ENCODE results near the gene EID3. TPM values are rescaled to one million over a fixed set of nuclear protein-coding genes. Genes with fewer than 3 reads are reported as not detected.

Gene EID3
- total and polyA plus RNA-seq, 2 of the 8 experiments (the other 6 are each of a cell fraction or from before 2014, with no cell fraction given), result 1.2 to 2.8 TPM

DNA sequence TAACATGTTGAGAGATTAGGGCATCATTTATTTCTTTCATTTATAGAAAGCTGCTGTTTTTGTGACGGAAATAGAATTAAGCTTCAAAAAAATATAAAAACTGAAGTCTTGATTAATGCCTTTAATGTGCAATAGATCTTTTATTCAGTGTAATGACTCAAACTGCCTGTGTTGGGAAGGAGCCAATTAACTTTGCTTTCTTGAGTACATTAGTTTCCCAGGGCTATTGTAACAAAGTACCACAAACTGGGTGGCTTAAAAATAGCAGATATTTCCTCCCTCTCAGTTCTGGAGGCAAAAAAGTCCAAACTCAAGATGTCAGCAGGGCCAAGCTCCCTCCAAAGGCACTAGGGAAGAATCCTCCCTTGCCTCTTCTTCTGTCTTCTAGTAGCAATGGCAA is 36.6 kb downstream of the EID3 start (continued):
- TF ChIP-seq, protein P1, sequence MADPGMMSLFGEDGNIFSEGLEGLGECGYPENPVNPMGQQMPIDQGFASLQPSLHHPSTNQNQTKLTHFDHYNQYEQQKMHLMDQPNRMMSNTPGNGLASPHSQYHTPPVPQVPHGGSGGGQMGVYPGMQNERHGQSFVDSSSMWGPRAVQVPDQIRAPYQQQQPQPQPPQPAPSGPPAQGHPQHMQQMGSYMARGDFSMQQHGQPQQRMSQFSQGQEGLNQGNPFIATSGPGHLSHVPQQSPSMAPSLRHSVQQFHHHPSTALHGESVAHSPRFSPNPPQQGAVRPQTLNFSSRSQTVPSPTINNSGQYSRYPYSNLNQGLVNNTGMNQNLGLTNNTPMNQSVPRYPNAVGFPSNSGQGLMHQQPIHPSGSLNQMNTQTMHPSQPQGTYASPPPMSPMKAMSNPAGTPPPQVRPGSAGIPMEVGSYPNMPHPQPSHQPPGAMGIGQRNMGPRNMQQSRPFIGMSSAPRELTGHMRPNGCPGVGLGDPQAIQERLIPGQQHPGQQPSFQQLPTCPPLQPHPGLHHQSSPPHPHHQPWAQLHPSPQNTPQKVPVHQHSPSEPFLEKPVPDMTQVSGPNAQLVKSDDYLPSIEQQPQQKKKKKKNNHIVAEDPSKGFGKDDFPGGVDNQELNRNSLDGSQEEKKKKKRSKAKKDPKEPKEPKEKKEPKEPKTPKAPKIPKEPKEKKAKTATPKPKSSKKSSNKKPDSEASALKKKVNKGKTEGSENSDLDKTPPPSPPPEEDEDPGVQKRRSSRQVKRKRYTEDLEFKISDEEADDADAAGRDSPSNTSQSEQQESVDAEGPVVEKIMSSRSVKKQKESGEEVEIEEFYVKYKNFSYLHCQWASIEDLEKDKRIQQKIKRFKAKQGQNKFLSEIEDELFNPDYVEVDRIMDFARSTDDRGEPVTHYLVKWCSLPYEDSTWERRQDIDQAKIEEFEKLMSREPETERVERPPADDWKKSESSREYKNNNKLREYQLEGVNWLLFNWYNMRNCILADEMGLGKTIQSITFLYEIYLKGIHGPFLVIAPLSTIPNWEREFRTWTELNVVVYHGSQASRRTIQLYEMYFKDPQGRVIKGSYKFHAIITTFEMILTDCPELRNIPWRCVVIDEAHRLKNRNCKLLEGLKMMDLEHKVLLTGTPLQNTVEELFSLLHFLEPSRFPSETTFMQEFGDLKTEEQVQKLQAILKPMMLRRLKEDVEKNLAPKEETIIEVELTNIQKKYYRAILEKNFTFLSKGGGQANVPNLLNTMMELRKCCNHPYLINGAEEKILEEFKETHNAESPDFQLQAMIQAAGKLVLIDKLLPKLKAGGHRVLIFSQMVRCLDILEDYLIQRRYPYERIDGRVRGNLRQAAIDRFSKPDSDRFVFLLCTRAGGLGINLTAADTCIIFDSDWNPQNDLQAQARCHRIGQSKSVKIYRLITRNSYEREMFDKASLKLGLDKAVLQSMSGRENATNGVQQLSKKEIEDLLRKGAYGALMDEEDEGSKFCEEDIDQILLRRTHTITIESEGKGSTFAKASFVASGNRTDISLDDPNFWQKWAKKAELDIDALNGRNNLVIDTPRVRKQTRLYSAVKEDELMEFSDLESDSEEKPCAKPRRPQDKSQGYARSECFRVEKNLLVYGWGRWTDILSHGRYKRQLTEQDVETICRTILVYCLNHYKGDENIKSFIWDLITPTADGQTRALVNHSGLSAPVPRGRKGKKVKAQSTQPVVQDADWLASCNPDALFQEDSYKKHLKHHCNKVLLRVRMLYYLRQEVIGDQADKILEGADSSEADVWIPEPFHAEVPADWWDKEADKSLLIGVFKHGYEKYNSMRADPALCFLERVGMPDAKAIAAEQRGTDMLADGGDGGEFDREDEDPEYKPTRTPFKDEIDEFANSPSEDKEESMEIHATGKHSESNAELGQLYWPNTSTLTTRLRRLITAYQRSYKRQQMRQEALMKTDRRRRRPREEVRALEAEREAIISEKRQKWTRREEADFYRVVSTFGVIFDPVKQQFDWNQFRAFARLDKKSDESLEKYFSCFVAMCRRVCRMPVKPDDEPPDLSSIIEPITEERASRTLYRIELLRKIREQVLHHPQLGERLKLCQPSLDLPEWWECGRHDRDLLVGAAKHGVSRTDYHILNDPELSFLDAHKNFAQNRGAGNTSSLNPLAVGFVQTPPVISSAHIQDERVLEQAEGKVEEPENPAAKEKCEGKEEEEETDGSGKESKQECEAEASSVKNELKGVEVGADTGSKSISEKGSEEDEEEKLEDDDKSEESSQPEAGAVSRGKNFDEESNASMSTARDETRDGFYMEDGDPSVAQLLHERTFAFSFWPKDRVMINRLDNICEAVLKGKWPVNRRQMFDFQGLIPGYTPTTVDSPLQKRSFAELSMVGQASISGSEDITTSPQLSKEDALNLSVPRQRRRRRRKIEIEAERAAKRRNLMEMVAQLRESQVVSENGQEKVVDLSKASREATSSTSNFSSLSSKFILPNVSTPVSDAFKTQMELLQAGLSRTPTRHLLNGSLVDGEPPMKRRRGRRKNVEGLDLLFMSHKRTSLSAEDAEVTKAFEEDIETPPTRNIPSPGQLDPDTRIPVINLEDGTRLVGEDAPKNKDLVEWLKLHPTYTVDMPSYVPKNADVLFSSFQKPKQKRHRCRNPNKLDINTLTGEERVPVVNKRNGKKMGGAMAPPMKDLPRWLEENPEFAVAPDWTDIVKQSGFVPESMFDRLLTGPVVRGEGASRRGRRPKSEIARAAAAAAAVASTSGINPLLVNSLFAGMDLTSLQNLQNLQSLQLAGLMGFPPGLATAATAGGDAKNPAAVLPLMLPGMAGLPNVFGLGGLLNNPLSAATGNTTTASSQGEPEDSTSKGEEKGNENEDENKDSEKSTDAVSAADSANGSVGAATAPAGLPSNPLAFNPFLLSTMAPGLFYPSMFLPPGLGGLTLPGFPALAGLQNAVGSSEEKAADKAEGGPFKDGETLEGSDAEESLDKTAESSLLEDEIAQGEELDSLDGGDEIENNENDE (IDR thresholded peaks at IDR 0.05; ENCODE audit: insufficient replicate concordance, low read length), result no peak
- TF ChIP-seq TAF7 (optimal IDR thresholded peaks at IDR 0.05; ENCODE audit: borderline replicate concordance, low read depth, low read length), result no peak
- no peak for TF ChIP-seq KDM1A (IDR thresholded peaks at IDR 0.05; ENCODE audit: borderline replicate concordance, low read length)
- no peak for TF ChIP-seq TCF12 (IDR thresholded peaks at IDR 0.05; ENCODE audit: low read depth, low read length)
- no peak for TF ChIP-seq BCL11A (IDR thresholded peaks at IDR 0.05; ENCODE audit: low read depth in 2 of 2, low read length in 2 of 2)
- TF ChIP-seq YY1 (IDR thresholded peaks at IDR 0.05; ENCODE audit: low read depth, low read length), result no peak
- no peak for TF ChIP-seq RXRA (IDR thresholded peaks at IDR 0.05; ENCODE audit: insufficient read depth, low read depth, low read length)
